Measurements from ENCODE around the gene KCNH5. TPM values are rescaled to one million over a fixed set of nuclear protein-coding genes. Genes with fewer than 3 reads are reported as not detected.

KCNH5 gene
- total RNA-seq, 2 experiments from 2014 or later = not detected

- no peaks in the 10 kb centered on the region for H3K4me1 Mint-ChIP-seq
- ChIA-PET CTCF (no interaction called here), POLR2A (no interaction called here)
- H3K4me3 Mint-ChIP-seq = no peak overlapping the region
- no peak overlapping the region for H3K27ac Mint-ChIP-seq
- no peaks in the 10 kb centered on the region for H3K36me3 Mint-ChIP-seq (ENCODE audit: low read depth)
- no peaks in the 10 kb centered on the region for H3K27me3 Mint-ChIP-seq
- peaks cover 3% of the 10 kb centered on the region for H3K9me3 Mint-ChIP-seq
- no peak for DNase-seq
Observed at GRCh38 chr14:62662811-62663455, 382.3 kb downstream of the KCNH5 start.

GRCh38 chr14:62661818-62662217, 383.4 kb downstream of the KCNH5 start:
- Mint-ChIP-seq H3K4me1 (no peaks in the 10 kb centered on the region), H3K9me3 (peaks cover 3% of the 10 kb centered on the region), H3K36me3 (ENCODE audit: low read depth) (no peaks in the 10 kb centered on the region), H3K27ac (no peak overlapping the region), H3K4me3 (no peak overlapping the region), H3K27me3 (no peaks in the 10 kb centered on the region)
- DNase-seq = no peak
- POLR2A ChIA-PET = no interaction called here
- CTCF ChIA-PET = no interaction called here

GRCh38 chr14:62658631-62659030, 386.6 kb downstream of the KCNH5 start:
- POLR2A ChIA-PET = no interaction called here
- H3K4me3 Mint-ChIP-seq = no peak overlapping the region

GRCh38 chr14:62657376-62657775, 387.9 kb downstream of the KCNH5 start:
- Mint-ChIP-seq H3K4me1 (no peaks in the 10 kb centered on the region), H3K36me3 (ENCODE audit: low read depth) (no peaks in the 10 kb centered on the region), H3K4me3 (no peak overlapping the region), H3K27me3 (no peaks in the 10 kb centered on the region), H3K9me3 (peaks cover 2% of the 10 kb centered on the region), H3K27ac (no peak overlapping the region)
- CTCF ChIA-PET = no interaction called here
- DNase-seq = no peak
- POLR2A ChIA-PET = no interaction called here

More at GRCh38 chr14:62658631-62659030, 386.6 kb downstream of the KCNH5 start:
- no peaks in the 10 kb centered on the region for H3K36me3 Mint-ChIP-seq (ENCODE audit: low read depth)
- no peaks in the 10 kb centered on the region for H3K27me3 Mint-ChIP-seq
- DNase-seq = no peak
- peaks cover 3% of the 10 kb centered on the region for H3K9me3 Mint-ChIP-seq
- CTCF ChIA-PET = interaction anchor here (0.6 kb wide), 1 partner anchor 206 kb away, joined by 5 read pairs; no protein-coding TSS in a partner anchor
- no peaks in the 10 kb centered on the region for H3K4me1 Mint-ChIP-seq
- no peak overlapping the region for H3K27ac Mint-ChIP-seq

GRCh38 chr14:62655166-62655565, 390.1 kb downstream of the KCNH5 start:
- CTCF ChIA-PET = no interaction called here
- POLR2A ChIA-PET = no interaction called here
- Mint-ChIP-seq H3K27ac (no peak overlapping the region), H3K36me3 (ENCODE audit: low read depth) (no peaks in the 10 kb centered on the region), H3K4me1 (no peaks in the 10 kb centered on the region), H3K4me3 (no peak overlapping the region), H3K27me3 (no peaks in the 10 kb centered on the region), H3K9me3 (no peaks in the 10 kb centered on the region)
- DNase-seq = no peak

GRCh38 chr14:62654641-62655040, 390.6 kb downstream of the KCNH5 start:
- H3K27me3 Mint-ChIP-seq = no peaks in the 10 kb centered on the region
- POLR2A ChIA-PET = interaction anchor here (0.6 kb wide), 1 partner anchor 13 kb away, joined by 3 read pairs; no protein-coding TSS in a partner anchor
- no peak overlapping the region for H3K27ac Mint-ChIP-seq
- CTCF ChIA-PET = no interaction called here
- H3K4me3 Mint-ChIP-seq = no peak overlapping the region
- H3K36me3 Mint-ChIP-seq (ENCODE audit: low read depth) = no peaks in the 10 kb centered on the region
- H3K4me1 Mint-ChIP-seq = no peaks in the 10 kb centered on the region
- DNase-seq = no peak
- H3K9me3 Mint-ChIP-seq = no peaks in the 10 kb centered on the region

Other genes starting within 250 kb of the KCNH5 start
- not detected for gene RHOJ, start 159.0 kb upstream of the KCNH5 start, total RNA-seq

Measured in activated CD4-positive, alpha-beta T cell treated with anti-CD3 and anti-CD28 coated beads, Interleukin-2, amount 10 ng/mL, durations not matched to agents 7 days and 5 days (primary cell).